Activated B cell treated with CpG ODN at 0.5 μM for 24 hours (primary cell): ENCODE data around the gene GDPD5. TPM values are rescaled to one million over a fixed set of nuclear protein-coding genes. Genes with fewer than 3 reads are reported as not detected.

ENCODE experiments used
- ATAC-seq: fragments of 200-7000 bp; cut with Tn5 transposase; one replicate; pipeline ENCODE4 v1.10.0; 2021; ENCODE audit warnings: low read depth, mild to moderate bottlenecking, moderate library complexity
- CTCF ChIA-PET: fragments of 350-600 bp; sonication (Branson Sonifier 250); formaldehyde crosslinking; loops from one replicate; lab custom pipeline; 2021; ENCODE audit warnings: antibody characterized with exemption; lab: Charles Lee
- POLR2A ChIA-PET: fragments of 350-600 bp; sonication (Branson Sonifier 250); formaldehyde crosslinking; loops from one replicate; lab custom pipeline; 2021; ENCODE audit warnings: antibody characterized with exemption; lab: Charles Lee
- DNase-seq: peaks from one replicate; pipeline ENCODE4 v3.0.0; 2022
- H3K27ac Mint-ChIP-seq: one replicate; pipeline ENCODE4 v1.8.0; 2020; ENCODE audit warnings: mixed read lengths
- H3K27me3 Mint-ChIP-seq: one replicate; pipeline ENCODE4 v1.8.0; 2021; ENCODE audit warnings: mixed read lengths
- H3K36me3 Mint-ChIP-seq: one replicate; pipeline ENCODE4 v1.8.0; 2021; ENCODE audit warnings: low read depth, mixed read lengths
- H3K4me1 Mint-ChIP-seq: one replicate; pipeline ENCODE4 v1.8.0; 2021; ENCODE audit warnings: mixed read lengths
- H3K4me3 Mint-ChIP-seq: one replicate; pipeline ENCODE4 v1.8.0; 2020; ENCODE audit warnings: mild to moderate bottlenecking, mixed read lengths
- H3K9me3 Mint-ChIP-seq: one replicate; pipeline ENCODE4 v1.8.0; 2020; ENCODE audit warnings: mixed read lengths
- intact Hi-C: fragments of 100-400 bp; cut with micrococcal nuclease; formaldehyde crosslinking; loops from one replicate; pipeline ENCODE4 v1.15.1; 2024
- total RNA-seq: library from RNA; stranded (reverse); gene quantifications from 2 replicates; pipeline ENCODE4 v1.2.3, GENCODE V29; 2022
- TF ChIP-seq, protein P1 (sequence below): fragments of 200-600 bp; IDR thresholded peaks from one replicate; pipeline ENCODE4 v1.8.0; 2022; ENCODE audit warnings: antibody characterized with exemption, mild to moderate bottlenecking

GDPD5 gene
- total RNA-seq, 1 donor from 2014 or later, result 22.2 TPM

DNA sequence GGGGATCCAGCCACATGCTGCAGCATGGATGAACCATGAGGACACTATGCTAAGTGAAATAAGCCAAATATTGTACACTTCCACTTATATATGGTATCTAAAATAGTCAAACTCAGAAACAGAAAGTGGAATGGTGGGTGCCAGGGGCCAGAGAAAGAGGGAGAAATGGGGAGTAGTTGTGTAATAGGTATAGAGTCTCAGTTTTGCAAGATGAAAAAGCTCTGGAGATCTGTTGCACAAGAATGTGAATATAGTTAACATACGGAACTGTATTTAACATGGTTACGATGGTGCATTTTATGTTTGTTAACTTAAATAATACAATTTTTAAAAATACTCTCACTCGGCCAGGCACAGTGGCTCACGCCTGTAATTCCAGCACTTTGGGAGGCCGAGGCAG, 21.2 kb downstream of the GDPD5 start:
- no peak overlapping the region for H3K27ac Mint-ChIP-seq
- intact Hi-C loops, result no loop called here
- H3K27me3 Mint-ChIP-seq, result no peaks in the 10 kb centered on the region
- H3K9me3 Mint-ChIP-seq, result no peaks in the 10 kb centered on the region
- H3K4me3 Mint-ChIP-seq, result no peak overlapping the region
- POLR2A ChIA-PET, result interaction anchor here (1.5 kb wide), 1 partner anchor 20 kb away, joined by 6 read pairs; no protein-coding TSS in a partner anchor
- DNase-seq, result no peak
- ATAC-seq, result no peak
- CTCF ChIA-PET, result no interaction called here
- H3K4me1 Mint-ChIP-seq, result peaks cover 45% of the 10 kb centered on the region
- TF ChIP-seq, protein P1, sequence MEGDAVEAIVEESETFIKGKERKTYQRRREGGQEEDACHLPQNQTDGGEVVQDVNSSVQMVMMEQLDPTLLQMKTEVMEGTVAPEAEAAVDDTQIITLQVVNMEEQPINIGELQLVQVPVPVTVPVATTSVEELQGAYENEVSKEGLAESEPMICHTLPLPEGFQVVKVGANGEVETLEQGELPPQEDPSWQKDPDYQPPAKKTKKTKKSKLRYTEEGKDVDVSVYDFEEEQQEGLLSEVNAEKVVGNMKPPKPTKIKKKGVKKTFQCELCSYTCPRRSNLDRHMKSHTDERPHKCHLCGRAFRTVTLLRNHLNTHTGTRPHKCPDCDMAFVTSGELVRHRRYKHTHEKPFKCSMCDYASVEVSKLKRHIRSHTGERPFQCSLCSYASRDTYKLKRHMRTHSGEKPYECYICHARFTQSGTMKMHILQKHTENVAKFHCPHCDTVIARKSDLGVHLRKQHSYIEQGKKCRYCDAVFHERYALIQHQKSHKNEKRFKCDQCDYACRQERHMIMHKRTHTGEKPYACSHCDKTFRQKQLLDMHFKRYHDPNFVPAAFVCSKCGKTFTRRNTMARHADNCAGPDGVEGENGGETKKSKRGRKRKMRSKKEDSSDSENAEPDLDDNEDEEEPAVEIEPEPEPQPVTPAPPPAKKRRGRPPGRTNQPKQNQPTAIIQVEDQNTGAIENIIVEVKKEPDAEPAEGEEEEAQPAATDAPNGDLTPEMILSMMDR, result no peak
- H3K36me3 Mint-ChIP-seq, result no peaks in the 10 kb centered on the region

DNA sequence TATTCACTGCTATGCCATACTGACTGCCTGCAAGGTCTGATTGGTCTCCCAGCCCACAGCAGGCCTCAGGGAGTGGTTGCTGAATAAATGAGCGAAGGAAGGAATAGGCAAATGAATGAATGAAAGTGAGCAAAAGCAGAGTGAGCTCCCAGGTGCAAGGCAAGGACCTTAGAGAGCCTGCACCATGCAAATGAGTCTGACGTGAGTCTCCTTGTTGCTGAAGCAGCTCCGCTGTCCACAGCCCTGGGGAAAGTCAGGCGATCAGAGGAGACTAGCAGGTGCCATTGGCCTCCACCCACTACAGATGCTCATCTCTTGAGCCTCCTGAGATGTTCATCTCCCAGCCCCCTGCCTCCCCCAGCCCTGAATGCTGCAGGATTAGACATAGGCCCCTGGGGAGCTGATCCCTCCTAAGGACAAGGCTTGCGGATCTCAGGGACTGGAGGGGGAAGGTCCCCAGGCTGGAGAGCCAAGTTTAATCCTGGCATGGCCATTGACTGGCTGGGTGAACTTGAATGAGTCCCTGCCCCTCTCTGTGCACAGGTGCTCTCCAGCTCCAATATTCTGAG, 22.1 kb downstream of the GDPD5 start:
- Mint-ChIP-seq H3K27ac (peak overlapping the region; percentile 13), H3K4me3 (no peak overlapping the region), H3K27me3 (no peaks in the 10 kb centered on the region), H3K9me3 (no peaks in the 10 kb centered on the region), H3K36me3 (no peaks in the 10 kb centered on the region), H3K4me1 (peaks cover 36% of the 10 kb centered on the region)
- TF ChIP-seq, protein P1, result no peak
- CTCF ChIA-PET, result interaction anchor here (1.0 kb wide), 1 partner anchor 57 kb away, joined by 4 read pairs; no protein-coding TSS in a partner anchor
- no peak for DNase-seq
- POLR2A ChIA-PET, result interaction anchor here (0.8 to 1.5 kb wide), 2 partner anchors 20 kb away, joined by 3 to 6 read pairs; no protein-coding TSS in a partner anchor
- intact Hi-C loops, result no loop called here
- peak; percentile 60 for ATAC-seq

DNA sequence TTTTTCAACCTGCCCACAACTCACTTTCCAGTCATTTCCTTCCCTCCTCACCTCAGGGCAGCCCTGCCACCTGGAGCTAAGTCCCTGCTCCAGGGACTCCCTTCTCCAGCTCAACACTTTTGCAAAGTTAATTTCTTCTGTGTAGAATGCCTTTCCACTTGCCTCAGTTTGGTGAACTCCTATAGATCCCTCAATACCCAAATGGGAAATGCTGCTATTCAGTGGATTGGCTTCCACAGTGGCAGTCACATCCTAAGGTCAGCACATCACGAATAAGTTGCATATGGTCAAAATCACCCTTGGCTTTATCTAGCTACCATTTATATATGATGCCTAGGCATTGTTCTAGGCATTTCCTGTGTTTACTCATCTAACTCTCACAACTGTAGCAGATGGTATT, 23.6 kb downstream of the GDPD5 start:
- Mint-ChIP-seq H3K27ac (no peak overlapping the region), H3K36me3 (no peaks in the 10 kb centered on the region), H3K27me3 (no peaks in the 10 kb centered on the region), H3K4me3 (no peak overlapping the region), H3K9me3 (no peaks in the 10 kb centered on the region), H3K4me1 (peaks cover 21% of the 10 kb centered on the region)
- ATAC-seq (no peak), DNase-seq (no peak)
- intact Hi-C loops, result no loop called here
- ChIA-PET CTCF (no interaction called here), POLR2A (no interaction called here)
- TF ChIP-seq, protein P1, result no peak

DNA sequence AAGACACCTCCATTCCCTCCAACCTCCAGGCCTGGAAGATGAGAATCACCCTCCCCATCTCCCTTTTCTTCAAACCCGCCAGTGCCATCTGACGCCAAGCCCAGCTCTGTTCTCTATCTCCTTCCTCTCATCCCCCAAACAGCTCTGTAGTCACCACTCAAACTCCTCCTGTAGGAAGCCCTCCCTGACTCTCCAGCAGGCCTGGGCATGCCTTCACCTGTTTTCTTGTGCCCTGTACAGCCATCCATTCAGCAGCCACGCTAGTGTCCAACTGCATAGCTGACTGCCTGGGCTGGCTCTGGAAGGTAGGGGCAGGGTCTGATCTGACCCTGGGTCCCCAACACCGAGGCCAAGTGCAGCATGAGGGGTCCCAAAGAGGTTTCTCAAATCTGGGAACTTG, 25.0 kb downstream of the GDPD5 start:
- H3K27ac Mint-ChIP-seq, result no peak overlapping the region
- POLR2A ChIA-PET, result no interaction called here
- H3K36me3 Mint-ChIP-seq, result no peaks in the 10 kb centered on the region
- DNase-seq (no peak), ATAC-seq (no peak)
- peaks cover 21% of the 10 kb centered on the region for H3K4me1 Mint-ChIP-seq
- no peak overlapping the region for H3K4me3 Mint-ChIP-seq
- no peaks in the 10 kb centered on the region for H3K27me3 Mint-ChIP-seq
- intact Hi-C loops, result no loop called here
- TF ChIP-seq, protein P1, result no peak
- CTCF ChIA-PET, result no interaction called here
- no peaks in the 10 kb centered on the region for H3K9me3 Mint-ChIP-seq

DNA sequence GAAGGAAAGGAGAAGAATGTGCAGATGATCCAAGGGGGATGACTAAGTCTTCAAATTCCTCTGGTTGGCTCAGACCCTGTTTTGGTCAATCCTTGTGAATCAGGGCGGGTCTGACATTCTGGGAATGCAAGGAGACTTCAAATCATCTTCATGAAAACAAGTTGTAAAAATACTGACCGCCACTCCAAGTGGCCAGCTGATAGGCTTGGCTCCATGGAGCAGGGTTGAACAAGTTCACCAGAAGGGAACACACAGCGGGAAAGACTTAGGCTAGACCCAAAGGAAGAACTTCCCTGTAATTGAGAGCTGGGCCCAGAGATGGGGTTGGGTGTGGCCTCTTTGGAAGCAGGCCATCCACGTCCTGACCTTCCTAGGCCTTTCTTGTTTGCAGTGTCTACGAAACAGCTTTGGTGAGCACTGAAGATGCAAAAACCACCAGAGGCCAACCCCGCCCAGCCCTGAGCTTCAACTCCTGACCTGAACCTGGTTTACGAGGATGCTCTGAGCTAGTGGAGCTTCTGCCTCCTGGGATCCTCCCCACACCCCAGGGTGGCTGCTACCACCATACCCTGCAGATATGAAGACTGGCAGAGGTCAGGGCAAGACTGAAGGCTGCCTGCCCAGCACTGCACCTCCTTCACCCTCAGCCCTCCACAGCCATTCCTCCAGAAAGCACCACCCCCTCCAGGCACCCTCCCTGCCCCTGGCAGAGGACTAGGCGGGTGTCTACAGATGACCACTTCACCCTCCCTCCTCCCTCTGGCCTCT, 26.1 kb downstream of the GDPD5 start:
- intact Hi-C loops, result no loop called here
- TF ChIP-seq, protein P1, result no peak
- no peaks in the 10 kb centered on the region for H3K36me3 Mint-ChIP-seq
- ChIA-PET CTCF (interaction anchor here (0.5 kb wide), 1 partner anchor 91 kb away, joined by 3 read pairs; no protein-coding TSS in a partner anchor), POLR2A (no interaction called here)
- H3K27ac Mint-ChIP-seq, result no peak overlapping the region
- H3K4me1 Mint-ChIP-seq, result peaks cover 21% of the 10 kb centered on the region
- no peak overlapping the region for H3K4me3 Mint-ChIP-seq
- no peaks in the 10 kb centered on the region for H3K27me3 Mint-ChIP-seq
- no peak for ATAC-seq
- no peaks in the 10 kb centered on the region for H3K9me3 Mint-ChIP-seq
- no peak for DNase-seq
